B cell (primary cell): Measurements from ENCODE around the gene TNFSF8.

Source experiments
- CTCF ChIP-seq: fragments of 200-600 bp; IDR thresholded peaks from one replicate; pipeline ENCODE4 v1.8.0; 2022; ENCODE audit warnings: antibody characterized with exemption, mild to moderate bottlenecking
- EZH2 ChIP-seq: IDR thresholded peaks from 2 replicates; pipeline ENCODE4 v1.6.1; 2012; ENCODE audit warnings: borderline replicate concordance, low read depth, mild to moderate bottlenecking, moderate library complexity, low read length; ENCODE audit not compliant: insufficient read depth, poor library complexity, severe bottlenecking

- no peak for TF ChIP-seq CTCF
- TF ChIP-seq EZH2, result no peak
Observed at GRCh38 chr9:114894609-114895433, 35.6 kb downstream of the TNFSF8 start.
